Limb (tissue), 2 donors: Measurements from ENCODE around the gene LY86.
A peak's percentile ranks its signal among the peaks of the same experiment; 100 is the strongest.
"Not testable (repeated sequence)": the region's sequence is repeated elsewhere in the genome, so short reads cannot be mapped to it uniquely, and the experiment has no call there.

ENCODE experiments used
- DNase-seq, 2 donors: peaks; one replicate each; pipeline ENCODE4 v3.0.0-alpha.2; 2016; ENCODE audit errors: extremely low spot score in 2 of 2

Gene LY86

GRCh38 chr6:6652932-6653331 is 64.4 kb downstream of the LY86 start:
- no peak for DNase-seq

- DNase-seq = peak in 1 of 2 donors; percentile 30
Observed at GRCh38 chr6:6654599-6655575, 66.4 kb downstream of the LY86 start.

- peak in 1 of 2 donors; percentile 41 for DNase-seq
Observed at GRCh38 chr6:6655805-6656251, 67.3 kb downstream of the LY86 start.

GRCh38 chr6:6656287-6656686 is 67.8 kb downstream of the LY86 start:
- DNase-seq = no peak

- DNase-seq = no peak
Observed at GRCh38 chr6:6657085-6657819, 68.7 kb downstream of the LY86 start.

GRCh38 chr6:6657820-6658217 is 69.3 kb downstream of the LY86 start:
- DNase-seq = no peak

GRCh38 chr6:6659600-6660327 is 71.2 kb downstream of the LY86 start:
- no peak for DNase-seq

- no peak for DNase-seq
Observed at GRCh38 chr6:6660339-6661045, 72.0 kb downstream of the LY86 start.

- no peak for DNase-seq
Observed at GRCh38 chr6:6661191-6661590, 72.7 kb downstream of the LY86 start.

GRCh38 chr6:6661684-6662083 is 73.2 kb downstream of the LY86 start:
- peak in 1 of 2 donors; percentile 52 for DNase-seq

- no peak for DNase-seq
Observed at GRCh38 chr6:6663421-6664135, 75.1 kb downstream of the LY86 start.

- no peak for DNase-seq
Observed at GRCh38 chr6:6665555-6666243, 77.2 kb downstream of the LY86 start.

GRCh38 chr6:6670150-6670549 is 81.6 kb downstream of the LY86 start:
- not testable (repeated sequence) for DNase-seq

GRCh38 chr6:6674872-6675271 is 86.4 kb downstream of the LY86 start:
- no peak for DNase-seq

GRCh38 chr6:6676910-6677441 is 88.5 kb downstream of the LY86 start:
- peak; percentile 80 to 88 for DNase-seq

GRCh38 chr6:6678185-6678671 is 89.7 kb downstream of the LY86 start:
- no peak for DNase-seq

GRCh38 chr6:6678811-6679210 is 90.3 kb downstream of the LY86 start:
- no peak for DNase-seq

GRCh38 chr6:6679633-6680032 is 91.1 kb downstream of the LY86 start:
- no peak for DNase-seq

- DNase-seq = peak in 1 of 2 donors; percentile 60
Observed at GRCh38 chr6:6680526-6680925, 92.0 kb downstream of the LY86 start.
